Measurements from ENCODE around the gene CACNA1A.

- TF ChIP-seq CTCF (IDR thresholded peaks at IDR 0.05) (no peak), POLR2A (IDR thresholded peaks at IDR 0.05) (no peak)
Observed at GRCh38 chr19:13553880-13554400, 47.7 kb upstream of the CACNA1A start.
